Activated CD8-positive, alpha-beta memory T cell treated with anti-CD3 and anti-CD28 coated beads, Interleukin-2, amount 50 U/mL, for 1 hour (primary cell): ENCODE results near the gene TMEM232.
"Not testable (repeated sequence)": the region's sequence is repeated elsewhere in the genome, so short reads cannot be mapped to it uniquely, and the experiment has no call there.

ENCODE experiments used
- DNase-seq: peaks from one replicate; pipeline ENCODE4 v3.0.0-alpha.2; 2020; ENCODE audit errors: extremely low read depth

TMEM232 gene

GRCh38 chr5:110625376-110625999, 101.0 kb downstream of the TMEM232 start:
- DNase-seq, result no peak

- no peak for DNase-seq
Observed at GRCh38 chr5:110623874-110624273, 102.6 kb downstream of the TMEM232 start.

- DNase-seq, result no peak
Observed at GRCh38 chr5:110618941-110619340, 107.5 kb downstream of the TMEM232 start.

GRCh38 chr5:110616009-110616408, 110.5 kb downstream of the TMEM232 start:
- DNase-seq, result no peak

- DNase-seq, result no peak
Observed at GRCh38 chr5:110612794-110613247, 113.7 kb downstream of the TMEM232 start.

- no peak for DNase-seq
Observed at GRCh38 chr5:110611817-110612216, 114.7 kb downstream of the TMEM232 start.

- DNase-seq, result no peak
Observed at GRCh38 chr5:110594866-110595265, 131.6 kb downstream of the TMEM232 start.

- DNase-seq, result no peak
Observed at GRCh38 chr5:110590187-110590586, 136.3 kb downstream of the TMEM232 start.

- DNase-seq, result no peak
Observed at GRCh38 chr5:110588286-110588980, 138.0 kb downstream of the TMEM232 start.

- DNase-seq, result no peak
Observed at GRCh38 chr5:110580625-110581024, 145.8 kb downstream of the TMEM232 start.

- DNase-seq, result no peak
Observed at GRCh38 chr5:110572729-110573128, 153.7 kb downstream of the TMEM232 start.

GRCh38 chr5:110562191-110562590, 164.3 kb downstream of the TMEM232 start:
- DNase-seq, result no peak

GRCh38 chr5:110561510-110561909, 165.0 kb downstream of the TMEM232 start:
- DNase-seq, result no peak

- no peak for DNase-seq
Observed at GRCh38 chr5:110549301-110549700, 177.2 kb downstream of the TMEM232 start.

- DNase-seq, result no peak
Observed at GRCh38 chr5:110548171-110548570, 178.3 kb downstream of the TMEM232 start.

GRCh38 chr5:110547495-110547894, 179.0 kb downstream of the TMEM232 start:
- no peak for DNase-seq

GRCh38 chr5:110545716-110546115, 180.8 kb downstream of the TMEM232 start:
- no peak for DNase-seq

GRCh38 chr5:110544603-110545002, 181.9 kb downstream of the TMEM232 start:
- DNase-seq, result no peak

- no peak for DNase-seq
Observed at GRCh38 chr5:110542949-110543348, 183.5 kb downstream of the TMEM232 start.

- no peak for DNase-seq
Observed at GRCh38 chr5:110536120-110537115, 190.1 kb downstream of the TMEM232 start.

- DNase-seq, result not testable (repeated sequence)
Observed at GRCh38 chr5:110535146-110535545, 191.3 kb downstream of the TMEM232 start.

- no peak for DNase-seq
Observed at GRCh38 chr5:110525762-110526161, 200.7 kb downstream of the TMEM232 start.
